Measurements from ENCODE around the gene FCAMR. TPM values are rescaled to one million over a fixed set of nuclear protein-coding genes. Genes with fewer than 3 reads are reported as not detected.

The FCAMR gene, protein sequence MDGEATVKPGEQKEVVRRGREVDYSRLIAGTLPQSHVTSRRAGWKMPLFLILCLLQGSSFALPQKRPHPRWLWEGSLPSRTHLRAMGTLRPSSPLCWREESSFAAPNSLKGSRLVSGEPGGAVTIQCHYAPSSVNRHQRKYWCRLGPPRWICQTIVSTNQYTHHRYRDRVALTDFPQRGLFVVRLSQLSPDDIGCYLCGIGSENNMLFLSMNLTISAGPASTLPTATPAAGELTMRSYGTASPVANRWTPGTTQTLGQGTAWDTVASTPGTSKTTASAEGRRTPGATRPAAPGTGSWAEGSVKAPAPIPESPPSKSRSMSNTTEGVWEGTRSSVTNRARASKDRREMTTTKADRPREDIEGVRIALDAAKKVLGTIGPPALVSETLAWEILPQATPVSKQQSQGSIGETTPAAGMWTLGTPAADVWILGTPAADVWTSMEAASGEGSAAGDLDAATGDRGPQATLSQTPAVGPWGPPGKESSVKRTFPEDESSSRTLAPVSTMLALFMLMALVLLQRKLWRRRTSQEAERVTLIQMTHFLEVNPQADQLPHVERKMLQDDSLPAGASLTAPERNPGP
- not detected in 2 replicates for total RNA-seq (2014; rRNA removed; shearing (Covaris generic))
- not detected in 2 replicates for polyA plus RNA-seq (2014; cell fraction: nucleus; rRNA removed)

DNA sequence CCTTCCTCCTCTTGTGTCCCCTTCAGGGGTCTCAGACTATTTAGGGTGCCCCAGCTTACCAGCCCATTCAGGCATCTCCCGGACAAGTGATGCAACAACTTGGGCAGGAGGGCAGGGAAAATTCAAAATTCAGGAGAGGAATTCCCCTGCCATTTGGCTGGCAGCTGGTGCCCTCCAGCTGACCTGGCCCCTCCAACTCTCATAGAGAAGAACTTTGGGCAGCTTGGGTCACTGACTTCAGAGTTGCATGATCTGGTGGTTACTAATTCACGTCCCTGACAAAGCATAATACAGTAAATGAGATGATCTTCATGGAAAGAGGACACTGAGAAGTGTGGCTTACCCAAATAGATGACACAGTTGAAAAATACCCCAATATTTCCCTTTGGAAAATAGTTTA is at the start of gene FCAMR:
FCAMR (minus strand) TSS at position 15 of the 400 bp plus-strand sequence. CDS start 335 bp downstream, outside the sequence.
- no peak for DNase-seq (ENCODE audit: extremely low read depth, low read depth)

DNA sequence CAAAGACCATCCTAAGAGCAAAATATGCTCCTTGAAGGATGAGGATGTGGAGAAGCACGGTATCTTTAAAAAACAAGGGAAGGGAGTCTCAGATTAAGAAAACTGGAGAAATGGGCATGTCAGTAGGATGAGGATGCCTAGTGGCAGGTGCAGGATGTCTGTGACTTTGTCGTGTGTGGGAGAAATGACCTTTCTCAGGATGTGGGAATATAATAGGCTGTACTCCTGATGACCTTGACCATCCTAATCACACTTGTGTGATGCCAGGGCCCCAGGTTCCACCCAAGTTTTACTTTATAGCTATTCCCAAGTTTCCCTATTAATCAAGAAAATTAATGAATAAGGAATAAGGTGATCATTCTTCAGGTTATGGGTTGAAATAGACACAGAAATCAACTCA is 49.4 kb upstream of the FCAMR start:
- DNase-seq (ENCODE audit: extremely low read depth, low read depth) = no peak

DNA sequence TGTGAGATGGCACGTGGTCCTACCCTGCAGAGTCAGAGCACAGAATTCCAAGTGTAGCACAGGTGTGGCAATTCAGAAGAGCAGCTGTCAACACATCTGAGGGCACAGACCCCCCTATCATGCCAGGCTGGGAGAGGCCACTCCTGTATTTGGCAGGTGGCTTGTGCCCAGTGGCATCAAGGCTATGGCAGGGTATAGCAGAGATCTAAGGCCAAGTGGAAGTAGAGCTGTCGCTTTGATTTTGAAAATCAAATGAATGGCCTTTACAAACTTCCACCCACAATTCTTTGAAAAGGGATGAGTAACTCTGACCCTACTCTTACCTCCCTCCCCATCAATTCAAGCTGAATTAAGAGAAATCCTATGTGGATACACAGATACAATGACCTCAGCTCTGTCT is 48.9 kb upstream of the FCAMR start:
- DNase-seq (ENCODE audit: extremely low read depth, low read depth) = no peak

DNA sequence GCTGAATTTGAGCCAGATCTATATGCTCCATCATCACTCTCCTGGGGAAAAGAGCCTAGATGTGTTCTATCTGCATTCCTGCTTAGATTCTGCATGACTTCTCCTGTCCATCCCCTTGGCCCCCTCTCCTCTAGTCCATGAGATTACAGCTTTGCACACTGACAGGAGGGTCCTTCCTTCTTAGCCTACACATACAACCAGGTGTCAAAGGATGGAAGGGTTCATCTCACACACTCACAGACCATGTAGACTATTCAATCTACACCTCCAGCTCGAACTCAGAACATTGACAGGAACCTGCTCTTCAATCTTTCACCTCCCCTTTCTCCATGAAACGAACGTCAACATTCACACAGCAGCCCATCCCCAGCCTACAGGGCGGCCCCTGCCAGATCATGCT is 48.4 kb upstream of the FCAMR start:
- DNase-seq (ENCODE audit: extremely low read depth, low read depth) = no peak

DNA sequence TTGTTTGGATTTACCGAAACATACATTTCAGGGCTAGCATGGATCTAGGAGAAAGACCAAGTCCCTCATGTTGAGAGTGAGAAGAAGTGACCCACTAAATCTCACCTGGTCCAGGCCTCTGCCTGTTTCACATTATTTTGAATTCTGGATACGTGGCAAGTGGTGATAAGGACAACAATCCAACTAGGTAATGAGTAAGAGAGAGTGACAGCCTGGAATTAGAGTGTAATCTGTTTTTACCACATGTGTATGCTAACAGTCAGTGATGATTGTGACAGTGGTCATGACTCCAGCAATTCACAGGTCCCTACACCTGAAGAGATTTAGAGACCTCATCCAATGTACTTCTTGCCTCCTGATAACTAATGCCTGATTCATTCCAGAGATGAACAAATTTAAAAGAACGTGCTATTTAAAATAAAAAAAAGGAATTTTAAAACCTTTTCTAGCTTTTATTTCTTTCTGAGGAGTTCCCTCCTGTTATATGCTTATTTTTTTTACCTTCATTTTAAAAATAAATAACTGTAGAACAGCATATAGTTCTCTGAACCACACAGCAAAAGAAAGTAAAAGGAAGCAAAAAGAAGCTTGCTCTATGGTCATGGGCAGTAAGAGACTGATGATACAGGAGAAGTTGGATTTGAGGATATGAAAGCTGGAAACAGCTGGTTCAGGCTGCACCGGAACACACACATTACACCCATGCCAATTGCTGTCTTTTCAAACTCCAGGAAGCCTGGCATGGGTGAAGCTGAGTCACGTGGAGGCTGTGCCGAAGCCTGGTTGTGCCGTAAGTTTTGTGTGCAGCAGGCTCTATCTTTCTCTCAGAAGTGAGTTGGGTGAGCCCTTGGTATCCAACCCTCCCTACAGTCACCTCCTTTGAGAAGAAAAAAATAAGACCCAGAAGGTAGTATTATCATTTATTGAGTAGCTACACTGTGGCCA is 47.6 kb upstream of the FCAMR start:
- no peak for DNase-seq (ENCODE audit: extremely low read depth, low read depth)

DNA sequence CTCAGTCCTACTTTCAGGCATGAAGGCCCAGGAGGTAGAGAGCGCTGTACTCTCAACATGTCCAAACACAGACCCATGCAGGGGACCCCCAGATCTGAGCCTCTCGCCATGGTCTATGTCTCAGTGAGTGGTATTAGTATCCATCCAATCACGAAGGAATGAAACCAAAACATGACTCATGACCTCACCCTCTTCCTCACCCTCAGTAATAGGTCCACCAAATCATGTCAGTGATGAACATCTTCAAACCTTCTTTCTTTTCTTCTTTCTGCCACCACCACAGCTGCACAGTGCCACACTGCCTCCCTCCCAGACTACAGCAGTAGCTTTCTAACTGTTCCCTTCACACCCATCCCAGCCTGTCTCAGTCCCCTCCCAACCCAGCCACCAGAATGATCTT is 45.5 kb upstream of the FCAMR start:
- no peak for DNase-seq (ENCODE audit: extremely low read depth, low read depth)

DNA sequence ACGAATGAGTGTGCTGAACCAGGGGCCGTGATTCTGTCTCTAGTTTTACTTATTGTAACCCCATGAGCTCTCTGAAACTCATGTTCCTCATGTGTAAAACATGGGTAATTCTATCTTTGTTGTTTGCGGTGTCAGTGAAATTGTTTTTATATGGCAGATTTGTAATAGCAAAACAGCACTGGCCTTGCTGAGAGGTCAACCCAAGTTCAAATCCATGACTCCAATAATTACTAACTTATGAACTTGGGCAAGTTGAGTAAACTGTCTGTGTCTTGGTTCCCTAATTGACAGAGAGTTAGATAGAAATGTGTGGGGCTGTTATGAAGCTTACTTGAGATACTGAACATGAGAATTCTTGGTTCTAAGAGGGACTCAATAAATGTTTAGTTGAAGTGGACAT is 44.5 kb upstream of the FCAMR start:
- no peak for DNase-seq (ENCODE audit: extremely low read depth, low read depth)

DNA sequence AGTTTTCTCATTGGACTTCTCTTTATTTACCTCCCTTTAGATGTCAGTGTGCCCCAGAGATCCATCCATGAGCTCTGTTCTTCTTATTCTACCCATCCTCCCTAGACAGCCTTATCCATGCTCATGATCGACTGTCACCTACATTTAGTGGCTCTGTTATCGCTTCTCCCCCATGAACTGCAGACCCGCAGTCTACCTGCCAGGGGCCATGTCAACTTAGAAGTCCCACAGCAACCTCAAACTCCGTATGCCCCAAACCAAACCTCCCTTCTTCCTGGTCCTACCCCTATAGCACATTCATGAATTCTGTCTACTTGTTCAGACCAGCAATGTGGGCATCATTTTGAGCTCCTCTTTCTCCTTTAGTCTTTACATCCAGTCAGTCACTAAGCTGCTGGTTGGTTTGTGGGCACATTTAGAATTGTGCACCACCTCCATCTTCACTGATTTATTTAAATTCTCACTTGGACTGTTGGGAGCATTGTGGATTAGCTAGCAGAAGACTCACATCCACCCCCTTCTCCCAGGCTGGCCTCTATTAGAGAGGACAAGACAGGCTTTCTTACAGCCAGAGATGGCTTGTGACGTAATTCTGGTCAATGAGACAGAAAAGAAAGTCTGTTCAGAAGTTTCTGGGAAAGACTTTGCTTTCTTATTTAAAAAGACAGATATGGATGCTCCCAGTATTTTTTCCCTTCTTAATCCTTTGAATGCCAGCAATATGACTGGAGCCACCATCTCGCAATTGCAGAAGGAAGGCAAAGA is 43.2 kb upstream of the FCAMR start:
- no peak for DNase-seq (ENCODE audit: extremely low read depth, low read depth)

DNA sequence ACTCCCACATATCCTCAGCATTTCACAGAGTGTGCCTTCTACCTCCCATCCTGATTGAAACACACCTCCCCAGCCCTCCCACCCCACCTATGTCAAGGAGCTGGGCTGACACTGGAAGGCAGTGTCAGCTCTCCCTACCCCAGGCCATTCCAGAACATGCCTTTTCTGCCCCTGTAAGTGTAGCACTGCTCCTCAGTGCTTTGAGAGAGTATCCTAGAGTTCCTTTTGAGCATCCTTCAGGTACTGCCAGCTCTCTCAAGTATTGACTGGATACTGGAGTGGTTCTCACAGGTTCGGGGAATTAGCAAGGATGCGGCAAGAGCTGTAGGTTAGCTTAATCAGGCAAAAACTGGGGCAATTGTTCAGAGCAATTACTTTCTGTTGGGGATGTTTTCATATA is 40.5 kb upstream of the FCAMR start:
- DNase-seq (ENCODE audit: extremely low read depth, low read depth) = no peak

DNA sequence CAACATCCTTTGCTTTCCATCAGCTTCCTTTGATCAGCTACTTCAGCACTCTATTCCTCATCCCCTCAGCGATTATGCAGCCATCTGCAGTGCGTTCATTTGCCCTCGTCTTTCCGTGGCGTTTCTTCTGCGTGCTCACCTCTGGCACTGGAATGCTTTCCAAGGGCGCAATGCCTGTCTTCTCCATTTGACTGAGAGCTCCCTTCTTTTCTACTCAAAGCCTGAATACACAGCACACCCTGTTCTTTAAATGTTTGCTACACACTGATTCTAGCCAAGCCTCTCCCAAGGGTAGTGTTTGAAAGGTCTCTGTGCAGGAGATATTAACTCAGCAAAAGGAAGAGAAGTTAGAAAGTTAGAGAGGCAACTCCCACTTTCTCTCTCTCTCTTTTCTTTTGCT is 39.7 kb upstream of the FCAMR start:
- no peak for DNase-seq (ENCODE audit: extremely low read depth, low read depth)

DNA sequence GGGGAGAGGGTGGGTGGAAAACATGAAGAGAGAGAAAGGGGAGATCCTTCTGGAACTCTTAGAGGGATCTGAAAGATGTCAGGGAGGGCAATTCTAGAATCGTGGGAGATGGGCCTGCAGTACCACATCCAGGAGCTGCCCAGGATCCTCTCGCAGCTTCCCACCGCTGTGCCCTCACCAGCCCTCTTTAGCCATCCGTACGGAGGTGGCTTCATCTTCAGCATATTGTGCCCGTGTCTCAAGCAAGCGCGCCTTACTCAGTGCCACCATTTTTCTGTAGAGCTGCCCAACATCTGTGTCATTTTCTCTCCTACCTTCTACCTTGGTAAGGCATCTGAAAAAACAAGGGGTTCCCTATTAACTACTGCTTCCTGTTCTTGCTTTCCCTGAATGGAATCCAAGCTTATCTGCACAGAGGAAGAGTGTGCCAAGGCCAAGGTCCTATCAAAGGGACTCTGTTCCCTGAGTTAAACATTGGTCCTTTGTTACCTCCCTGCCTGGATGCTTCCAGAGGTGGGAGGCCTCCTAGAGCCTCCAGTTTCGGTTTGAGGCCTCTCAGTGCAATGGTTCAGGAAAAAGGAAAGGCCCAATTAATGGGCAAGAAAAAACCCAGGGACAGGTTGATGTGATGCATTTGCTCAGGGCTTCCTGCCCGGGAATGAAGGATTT is 39.1 kb upstream of the FCAMR start:
- no peak for DNase-seq (ENCODE audit: extremely low read depth, low read depth)

DNA sequence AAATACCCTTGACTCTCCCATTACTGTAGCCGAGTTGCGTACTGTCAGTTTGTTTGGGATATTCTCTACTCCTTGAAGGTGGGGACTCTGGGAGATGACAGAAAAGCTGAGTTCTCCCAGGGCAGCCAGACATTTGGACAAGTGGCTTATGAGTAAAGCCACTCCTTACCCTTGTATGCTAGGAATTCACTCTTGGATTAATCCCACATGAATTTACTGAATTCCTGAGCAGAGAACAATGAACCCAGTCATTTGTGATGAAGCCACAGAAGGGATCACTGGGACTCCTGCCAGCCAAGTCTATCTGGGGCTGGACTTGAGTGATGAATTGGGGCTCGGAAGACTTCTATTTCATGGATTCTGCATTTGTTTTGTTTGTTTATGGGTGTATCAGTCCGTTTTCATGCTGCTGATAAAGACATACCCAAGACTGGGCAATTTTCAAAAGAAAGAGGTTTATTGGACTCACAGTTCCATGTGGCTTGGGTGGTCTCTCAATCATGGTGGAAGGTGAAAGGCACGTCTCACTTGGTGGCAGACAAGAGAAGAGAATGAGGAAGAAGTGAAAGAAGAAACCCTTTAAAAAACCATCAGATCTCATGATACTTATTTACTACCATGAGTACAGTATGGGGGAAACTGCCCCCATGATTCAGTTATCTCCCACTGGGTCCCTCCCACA is 37.2 kb upstream of the FCAMR start:
- DNase-seq (ENCODE audit: extremely low read depth, low read depth) = peak; percentile 51

DNA sequence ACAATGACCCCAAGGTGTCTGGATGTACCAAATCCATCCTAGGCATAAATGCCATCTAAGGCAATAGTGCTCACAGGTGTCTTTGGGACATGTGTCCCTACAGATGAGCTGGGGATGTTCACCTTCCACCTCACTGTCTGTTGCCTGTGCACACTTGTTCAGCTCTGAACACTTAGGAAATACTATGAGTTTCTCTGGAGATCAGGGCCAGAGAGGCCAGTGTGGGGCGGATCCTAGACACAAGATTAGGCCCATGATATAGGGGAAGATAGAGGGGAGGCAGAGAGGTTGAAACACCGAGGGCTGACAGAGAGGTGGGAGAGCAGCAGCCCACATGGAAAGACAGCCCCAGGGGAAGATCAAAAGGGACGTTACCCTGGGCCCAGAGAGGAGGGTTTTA is 36.7 kb upstream of the FCAMR start:
- DNase-seq (ENCODE audit: extremely low read depth, low read depth) = no peak

DNA sequence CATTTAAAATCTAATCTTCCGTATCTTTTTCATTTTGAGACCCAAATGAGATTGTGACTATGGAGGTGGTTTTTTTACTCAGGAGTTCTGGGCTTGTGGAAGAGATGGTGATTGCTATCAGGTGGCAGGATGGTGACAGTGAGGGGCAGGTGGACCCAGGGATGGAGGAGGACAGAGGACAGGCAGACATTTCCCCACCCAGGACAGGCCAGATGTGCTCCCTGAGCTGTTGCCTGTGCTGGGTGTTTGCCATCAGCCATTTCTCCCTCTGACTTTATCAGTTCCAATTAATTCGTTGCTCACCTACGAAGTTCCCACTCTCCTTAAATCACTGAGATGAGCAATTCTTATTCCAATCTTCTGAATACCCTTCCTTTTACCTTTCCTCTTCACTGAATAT is 35.8 kb upstream of the FCAMR start:
- DNase-seq (ENCODE audit: extremely low read depth, low read depth) = no peak

DNA sequence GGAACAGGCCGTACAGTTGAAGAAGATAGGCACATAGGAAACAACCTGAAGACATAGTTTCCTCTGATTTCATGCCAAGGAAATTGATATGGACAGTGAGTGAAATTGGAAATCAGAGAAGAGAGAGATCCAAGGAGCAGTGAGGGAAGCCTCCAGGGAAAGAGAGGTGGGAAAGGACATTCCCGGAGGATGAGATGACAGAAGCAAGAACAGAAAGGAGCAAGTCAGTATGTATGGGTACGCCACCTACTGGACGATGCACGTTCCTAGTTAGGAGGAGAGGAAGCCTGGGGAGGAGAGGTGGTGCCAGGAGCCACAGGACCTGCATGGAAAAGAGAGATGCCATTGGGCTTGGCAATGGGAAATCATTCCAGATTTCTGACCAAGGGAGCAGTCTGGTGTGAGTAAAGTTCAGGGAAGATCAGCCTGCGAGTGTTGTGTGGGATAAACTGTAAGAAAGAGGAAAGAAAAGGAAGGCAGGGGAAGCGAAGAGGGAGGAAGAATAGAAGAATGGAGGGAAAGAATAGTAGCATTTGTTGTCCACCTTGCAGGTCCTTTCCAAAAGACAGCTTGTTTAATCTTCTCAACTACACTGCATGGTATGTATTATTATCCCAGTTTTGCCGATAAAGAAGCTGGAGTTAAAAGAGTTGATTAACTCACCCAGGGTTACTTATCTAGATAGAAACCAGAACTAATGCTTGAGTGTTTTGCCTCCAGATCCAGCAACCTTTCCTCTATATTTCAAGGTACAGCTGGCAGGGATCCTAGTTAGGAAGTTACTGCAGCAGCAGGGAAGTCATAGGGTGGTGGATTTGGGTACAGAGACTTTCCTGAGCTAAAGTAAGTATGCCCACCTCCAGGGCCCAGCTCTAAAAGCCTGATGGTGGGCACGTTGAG is 34.9 kb upstream of the FCAMR start:
- DNase-seq (ENCODE audit: extremely low read depth, low read depth) = peak; percentile 75

DNA sequence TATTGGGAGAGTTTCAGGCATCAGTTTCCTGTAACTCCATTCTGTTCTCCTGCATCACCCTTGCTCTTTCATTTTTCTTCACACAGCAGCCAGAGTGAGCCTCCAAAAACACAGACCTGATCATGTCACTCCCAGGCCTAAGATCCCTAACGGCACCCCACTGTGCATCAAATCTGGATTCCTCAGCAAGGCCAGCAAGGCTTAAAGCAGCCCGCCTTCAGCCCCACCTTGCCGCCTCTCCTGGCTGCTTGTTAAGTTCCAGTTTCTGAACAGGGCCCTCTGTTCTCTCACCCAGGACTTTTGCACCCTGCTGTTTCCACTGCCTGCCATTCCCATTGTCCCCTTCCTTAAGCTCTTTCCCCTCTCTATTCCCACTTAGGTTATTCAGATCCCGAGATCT is 33.0 kb upstream of the FCAMR start:
- DNase-seq (ENCODE audit: extremely low read depth, low read depth) = no peak

DNA sequence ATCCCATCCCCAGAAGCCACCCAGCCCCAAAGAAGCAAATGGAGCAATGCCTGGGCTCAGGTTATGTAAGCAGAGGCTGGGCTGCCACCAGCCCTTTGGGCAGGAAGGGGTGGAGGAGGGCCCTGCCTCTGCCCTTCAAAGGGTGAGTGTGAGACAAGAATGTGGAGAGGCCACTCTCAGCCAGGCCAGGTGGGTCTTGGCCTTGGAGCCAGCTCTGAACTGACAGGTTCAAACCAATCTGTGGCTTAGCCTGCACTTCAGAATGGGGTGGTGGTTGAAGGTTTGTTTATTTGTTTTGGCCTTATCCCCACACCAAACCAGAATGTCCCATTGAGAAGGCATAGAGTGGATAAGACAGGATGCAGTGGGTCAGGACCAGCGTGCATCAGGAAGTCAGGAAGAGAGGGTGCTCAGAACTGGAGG is 32.5 kb upstream of the FCAMR start:
- DNase-seq (ENCODE audit: extremely low read depth, low read depth) = no peak

DNA sequence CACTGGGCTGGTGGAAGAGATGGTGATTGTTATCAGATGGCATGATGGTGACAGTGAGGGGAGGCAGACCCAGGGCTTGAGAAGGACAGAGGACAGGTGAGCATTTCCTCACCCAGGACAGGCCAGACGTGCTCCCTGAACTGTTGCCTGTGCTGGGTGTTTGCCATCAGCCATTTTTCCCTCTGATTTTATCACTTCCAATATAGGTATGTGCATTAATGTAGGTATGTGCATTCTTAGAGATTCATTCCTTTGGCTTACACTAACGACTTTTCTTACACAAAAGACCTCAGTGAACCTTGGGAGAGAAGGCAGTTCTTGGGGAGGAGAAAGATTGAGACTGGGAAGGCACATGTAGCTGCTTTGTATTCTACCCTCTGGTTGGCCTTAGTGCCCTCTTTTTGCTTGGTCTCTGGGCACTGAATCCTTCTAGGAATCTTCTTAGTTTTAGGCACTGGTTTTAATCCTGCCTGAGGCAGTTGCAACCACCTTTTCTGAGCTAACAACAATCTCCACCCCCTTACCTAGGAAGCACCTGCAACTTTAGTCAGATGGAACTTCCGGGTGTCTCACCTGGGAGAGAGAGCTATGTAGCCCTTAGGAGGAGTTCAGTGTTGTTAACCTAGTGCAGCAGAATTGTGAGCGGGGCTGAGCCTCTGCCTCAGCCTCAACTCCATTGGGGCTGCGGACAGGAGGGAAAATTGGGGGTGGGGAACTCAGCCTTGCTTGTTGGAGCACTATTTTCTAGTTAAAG is 31.4 kb upstream of the FCAMR start:
- DNase-seq (ENCODE audit: extremely low read depth, low read depth) = no peak

Measured in NCI-H460 (cell line).